ENCODE data around the gene CACNA1H. TPM values are rescaled to one million over a fixed set of nuclear protein-coding genes. Genes with fewer than 3 reads are reported as not detected.

Gene CACNA1H
- total RNA-seq, 1 donor from 2014 or later: 9.5 TPM

DNA sequence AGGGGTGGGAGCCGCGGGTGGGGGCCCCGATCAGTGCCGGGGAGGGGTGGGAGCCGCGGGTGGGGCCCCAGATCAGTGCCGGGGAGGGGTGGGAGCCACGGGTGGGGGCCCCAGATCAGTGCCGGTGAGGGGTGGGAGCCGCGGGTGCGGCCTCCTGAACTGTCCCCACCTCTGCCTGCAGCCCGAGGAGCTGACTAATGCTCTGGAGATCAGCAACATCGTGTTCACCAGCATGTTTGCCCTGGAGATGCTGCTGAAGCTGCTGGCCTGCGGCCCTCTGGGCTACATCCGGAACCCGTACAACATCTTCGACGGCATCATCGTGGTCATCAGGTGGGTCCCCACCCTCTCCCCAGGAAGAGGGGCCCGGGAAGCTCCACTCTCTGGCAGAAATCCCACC lies 52.0 kb downstream of the CACNA1H start:
- Histone ChIP-seq H3K4me1 (no peaks in the 10 kb centered on the region), H3K4me3 (no peak overlapping the region), H3K9me3 (ENCODE audit: low read depth) (no peaks in the 10 kb centered on the region), H3K79me2 (ENCODE audit: low read depth) (no peaks in the 10 kb centered on the region), H2AFZ (replicated peaks) (no peak overlapping the region), H3F3A (ENCODE audit: low read depth) (no peaks in the 10 kb centered on the region), H3K36me3 (no peaks in the 10 kb centered on the region), H3K4me2 (no peak overlapping the region), H3K27me3 (no peaks in the 10 kb centered on the region), H4K20me1 (ENCODE audit: low read depth) (peaks cover 9% of the 10 kb centered on the region), H3K9ac (no peak overlapping the region), H3K27ac (no peak overlapping the region)
- H3K27ac Mint-ChIP-seq: no peak overlapping the region
- H3K36me3 Mint-ChIP-seq: peaks cover 6% of the 10 kb centered on the region
- H3K27me3 Mint-ChIP-seq (ENCODE audit: insufficient read depth, low read depth): peaks cover 1% of the 10 kb centered on the region
- H3K4me3 Mint-ChIP-seq: no peak overlapping the region
- no peaks in the 10 kb centered on the region for H3K9me3 Mint-ChIP-seq
- no peak for DNase-seq (ENCODE audit: low spot score)
- H3K4me1 Mint-ChIP-seq: no peaks in the 10 kb centered on the region
- TF ChIP-seq EZH2 (IDR thresholded peaks at IDR 0.05) (no peak), CTCF (IDR thresholded peaks at IDR 0.05) (no peak), EZH2phosphoT487 (IDR thresholded peaks at IDR 0.05) (no peak)

DNA sequence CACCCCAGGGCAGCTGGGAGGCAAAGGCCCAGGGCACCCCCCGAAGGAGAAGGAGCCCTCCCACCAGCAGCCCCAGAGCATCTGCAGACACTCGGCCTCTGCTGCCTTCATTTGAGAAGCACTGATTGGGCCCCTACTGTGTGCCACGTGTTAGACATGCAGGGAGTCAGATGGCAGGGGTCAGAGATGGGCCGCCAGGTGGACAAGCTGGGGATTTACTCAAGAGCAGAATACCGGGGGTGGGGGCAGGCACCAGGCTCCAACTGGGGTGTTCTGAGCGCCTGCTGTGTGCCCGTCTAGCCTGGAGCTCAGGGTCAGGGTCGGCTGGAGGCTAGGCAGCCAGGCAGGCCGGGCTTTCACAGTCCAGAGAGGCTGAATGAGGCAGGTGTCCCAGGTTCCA lies 53.4 kb downstream of the CACNA1H start:
- Mint-ChIP-seq H3K27ac (no peak overlapping the region), H3K4me1 (no peaks in the 10 kb centered on the region), H3K36me3 (peaks cover 3% of the 10 kb centered on the region), H3K27me3 (ENCODE audit: insufficient read depth, low read depth) (no peaks in the 10 kb centered on the region), H3K4me3 (no peak overlapping the region), H3K9me3 (no peaks in the 10 kb centered on the region)
- Histone ChIP-seq H3K4me1 (no peaks in the 10 kb centered on the region), H3K4me3 (no peak overlapping the region), H3K27ac (no peak overlapping the region), H3K36me3 (no peaks in the 10 kb centered on the region), H3K4me2 (no peak overlapping the region), H2AFZ (replicated peaks) (no peak overlapping the region), H3K9ac (no peak overlapping the region), H4K20me1 (ENCODE audit: low read depth) (peaks cover 4% of the 10 kb centered on the region), H3K79me2 (ENCODE audit: low read depth) (no peaks in the 10 kb centered on the region), H3K9me3 (ENCODE audit: low read depth) (no peaks in the 10 kb centered on the region), H3F3A (ENCODE audit: low read depth) (no peaks in the 10 kb centered on the region), H3K27me3 (no peaks in the 10 kb centered on the region)
- no peak for DNase-seq (ENCODE audit: low spot score)
- no peak for TF ChIP-seq CTCF (IDR thresholded peaks at IDR 0.05)
- no peak for TF ChIP-seq EZH2phosphoT487 (IDR thresholded peaks at IDR 0.05)
- no peak for TF ChIP-seq EZH2 (IDR thresholded peaks at IDR 0.05)

DNA sequence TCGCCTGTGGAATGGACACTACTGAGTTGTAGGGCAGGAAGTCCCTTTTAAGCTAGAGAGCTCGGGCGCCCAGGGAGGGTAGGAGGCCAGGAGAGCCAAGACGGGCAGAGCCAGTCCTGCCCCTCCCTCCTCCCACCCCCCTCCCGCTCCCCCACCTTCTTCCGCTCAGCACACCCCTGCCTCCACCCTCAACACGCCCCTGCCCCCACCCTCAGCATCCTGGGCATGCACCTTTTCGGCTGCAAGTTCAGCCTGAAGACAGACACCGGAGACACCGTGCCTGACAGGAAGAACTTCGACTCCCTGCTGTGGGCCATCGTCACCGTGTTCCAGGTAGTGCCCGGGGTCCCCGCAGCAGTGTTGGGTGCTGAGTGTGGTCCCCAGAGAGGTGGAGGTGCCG lies 53.9 kb downstream of the CACNA1H start:
- TF ChIP-seq EZH2phosphoT487 (IDR thresholded peaks at IDR 0.05) (no peak), CTCF (IDR thresholded peaks at IDR 0.05) (no peak), EZH2 (IDR thresholded peaks at IDR 0.05) (no peak)
- Histone ChIP-seq H3K4me2 (no peak overlapping the region), H3K36me3 (no peaks in the 10 kb centered on the region), H3K27ac (no peak overlapping the region), H3K4me3 (no peak overlapping the region), H3K9me3 (ENCODE audit: low read depth) (no peaks in the 10 kb centered on the region), H3K4me1 (no peaks in the 10 kb centered on the region), H3K9ac (no peak overlapping the region), H3F3A (ENCODE audit: low read depth) (no peaks in the 10 kb centered on the region), H3K79me2 (ENCODE audit: low read depth) (no peaks in the 10 kb centered on the region), H2AFZ (replicated peaks) (no peak overlapping the region), H4K20me1 (ENCODE audit: low read depth) (peaks cover 4% of the 10 kb centered on the region), H3K27me3 (no peaks in the 10 kb centered on the region)
- H3K4me1 Mint-ChIP-seq: no peaks in the 10 kb centered on the region
- H3K36me3 Mint-ChIP-seq: no peaks in the 10 kb centered on the region
- no peaks in the 10 kb centered on the region for H3K27me3 Mint-ChIP-seq (ENCODE audit: insufficient read depth, low read depth)
- no peak overlapping the region for H3K4me3 Mint-ChIP-seq
- H3K9me3 Mint-ChIP-seq: no peaks in the 10 kb centered on the region
- DNase-seq (ENCODE audit: low spot score): no peak
- no peak overlapping the region for H3K27ac Mint-ChIP-seq
